HEK293 (cell line): ENCODE measurements around the gene MOB2.

Experiments used
- CTCF ChIP-seq: fragments of 450-650 bp; formaldehyde crosslinking; IDR thresholded peaks from 2 replicates; pipeline ENCODE4 v1.5.1; 2016; ENCODE audit warnings: missing biosample characterization, missing genetic modification characterization
- EGR2 ChIP-seq: fragments of 450-650 bp; formaldehyde crosslinking; IDR thresholded peaks from 2 replicates; pipeline ENCODE4 v1.5.1; 2016; ENCODE audit warnings: low read depth, missing biosample characterization, missing genetic modification characterization
- SETDB1 ChIP-seq: IDR thresholded peaks from one replicate; pipeline ENCODE4 v1.6.1; 2017; ENCODE audit warnings: mild to moderate bottlenecking, low read length, moderate library complexity, mixed read lengths; ENCODE audit not compliant: insufficient read length
- ZNF221 ChIP-seq: fragments of 450-650 bp; formaldehyde crosslinking; IDR thresholded peaks from 2 replicates; pipeline ENCODE4 v1.5.1; 2017; ENCODE audit warnings: missing biosample characterization, missing genetic modification characterization, borderline replicate concordance
- ZNF362 ChIP-seq: fragments of 450-650 bp; formaldehyde crosslinking; IDR thresholded peaks from 2 replicates; pipeline ENCODE4 v1.5.1; 2016; ENCODE audit warnings: missing biosample characterization, missing genetic modification characterization
- ZNF623 ChIP-seq: fragments of 450-650 bp; formaldehyde crosslinking; IDR thresholded peaks from 2 replicates; pipeline ENCODE4 v1.5.1; 2016; ENCODE audit warnings: missing biosample characterization, missing genetic modification characterization
- ZNF639 ChIP-seq: fragments of 450-650 bp; formaldehyde crosslinking; IDR thresholded peaks from 2 replicates; pipeline ENCODE4 v1.5.1; 2016; ENCODE audit warnings: missing biosample characterization, missing genetic modification characterization
- ZNF830 ChIP-seq: fragments of 450-650 bp; IDR thresholded peaks from 2 replicates; pipeline ENCODE4 v1.5.0; 2018; ENCODE audit warnings: missing biosample characterization, missing genetic modification characterization, low read depth, mild to moderate bottlenecking, moderate library complexity
- ZSCAN5A ChIP-seq: fragments of 450-650 bp; formaldehyde crosslinking; IDR thresholded peaks from 2 replicates; pipeline ENCODE4 v1.5.1; 2016; ENCODE audit warnings: missing biosample characterization, missing genetic modification characterization

GRCh38 chr11:1444823-1445422 is 41.7 kb downstream of the MOB2 start:
- TF ChIP-seq CTCF (tag by site-specific recombination) (no peak), SETDB1 (no peak), ZNF639 (tag by site-specific recombination) (no peak), EGR2 (tag by site-specific recombination) (no peak), ZSCAN5A (tag by site-specific recombination) (no peak), ZNF830 (tag by site-specific recombination) (no peak), ZNF221 (tag by site-specific recombination) (no peak), ZNF623 (tag by site-specific recombination) (no peak), ZNF362 (tag by site-specific recombination) (no peak)
